ENCODE data around the gene NSF.
"Not testable (repeated sequence)": the region's sequence is repeated elsewhere in the genome, so short reads cannot be mapped to it uniquely, and the experiment has no call there.

- TF ChIP-seq MTA3 (IDR thresholded peaks at IDR 0.05; ENCODE audit: borderline replicate concordance, low read length); CTCF (IDR thresholded peaks at IDR 0.05 in 2 of 3, conservative IDR thresholded peaks at IDR 0.05 in 1 of 3; ENCODE audit: control insufficient read depth in 2 of 3, extremely low read depth in 1 of 3, insufficient read depth in 1 of 3, low read depth in 3 of 3, low read length in 3 of 3); POLR2AphosphoS5 (IDR thresholded peaks at IDR 0.05; ENCODE audit: low read length); FOXK2 (IDR thresholded peaks at IDR 0.05); RUNX3 (IDR thresholded peaks at IDR 0.05; ENCODE audit: low read length); EP300 (IDR thresholded peaks at IDR 0.05; ENCODE audit: borderline replicate concordance in 1 of 2, control insufficient read depth in 1 of 2, low read depth in 2 of 2, low read length in 2 of 2); RELB (IDR thresholded peaks at IDR 0.05; ENCODE audit: low read depth); MXI1 (IDR thresholded peaks at IDR 0.05; ENCODE audit: low read depth, low read length); CEBPZ (IDR thresholded peaks at IDR 0.05; ENCODE audit: low read depth, low read length); RAD21 (IDR thresholded peaks at IDR 0.05; ENCODE audit: insufficient read depth, low read depth, low read length); NFIC (IDR thresholded peaks at IDR 0.05; ENCODE audit: low read depth, low read length): not testable (repeated sequence)
Measured at GRCh38 chr17:46579083-46580075, 11.1 kb upstream of the NSF start, which contains the start of gene ARL17A.

Measured in GM12878 (cell line).